HTERT RPE-1 (cell line): ENCODE results near the gene GLE1.
"Not testable (repeated sequence)": the region's sequence is repeated elsewhere in the genome, so short reads cannot be mapped to it uniquely, and the experiment has no call there.

Experiments used
- in situ Hi-C: fragments of 300-500 bp; cut with MboI; formaldehyde crosslinking; loops from 4 replicates; pipeline ENCODE4 v1.14.3; 2020; ENCODE audit warnings: low sequenced_read_pairs

GLE1 gene

DNA sequence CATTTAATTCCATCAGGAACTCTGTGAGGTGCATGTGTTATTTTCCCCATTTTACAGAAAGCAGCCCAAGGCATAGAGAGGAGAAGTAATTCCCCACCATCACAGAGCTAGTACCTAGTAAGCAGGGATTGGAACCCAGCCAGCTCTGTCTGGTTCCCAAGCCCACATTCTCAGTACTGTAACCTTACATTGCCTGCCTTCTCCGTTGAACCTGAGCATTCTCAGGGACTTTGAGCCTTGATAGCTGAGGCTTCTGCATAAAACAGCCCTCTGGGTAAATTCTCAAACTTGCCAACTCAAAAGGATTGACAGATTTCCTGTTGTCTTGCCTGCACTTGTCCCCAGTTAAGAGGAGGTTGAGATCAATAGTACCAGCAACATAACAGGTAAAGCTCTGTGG lies 9.2 kb upstream of the GLE1 start:
- in situ Hi-C loops: no loop called here

DNA sequence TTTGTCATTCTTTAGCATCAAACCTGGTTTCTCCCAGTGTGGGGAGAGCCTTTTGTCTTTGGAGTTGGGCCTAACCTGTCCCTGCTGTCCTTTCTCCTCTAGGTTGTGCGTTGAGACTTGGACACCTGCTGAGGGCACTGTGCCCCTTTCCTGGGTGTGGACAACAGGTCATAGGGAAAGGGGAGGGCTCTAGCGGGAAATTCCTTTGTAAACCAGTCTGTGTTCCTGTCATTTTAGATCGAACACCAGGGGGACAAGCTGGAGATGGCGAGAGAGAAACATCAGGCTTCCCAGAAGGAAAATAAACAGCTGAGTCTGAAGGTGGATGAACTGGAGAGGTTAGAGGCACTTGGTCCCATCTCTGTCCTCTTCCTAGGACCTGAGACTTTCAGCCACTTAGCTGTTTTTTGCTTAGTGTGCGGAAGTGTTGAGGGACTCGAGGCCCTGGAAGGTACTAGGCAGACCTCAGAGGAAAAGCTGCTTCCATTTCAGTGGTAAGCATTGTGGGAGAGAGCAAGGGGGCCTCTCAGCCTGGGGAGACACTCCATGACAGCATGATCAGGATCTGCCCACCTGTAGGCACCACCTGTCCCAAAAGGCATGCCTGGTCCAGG lies 8.6 kb upstream of the GLE1 start:
- in situ Hi-C loops: no loop called here

DNA sequence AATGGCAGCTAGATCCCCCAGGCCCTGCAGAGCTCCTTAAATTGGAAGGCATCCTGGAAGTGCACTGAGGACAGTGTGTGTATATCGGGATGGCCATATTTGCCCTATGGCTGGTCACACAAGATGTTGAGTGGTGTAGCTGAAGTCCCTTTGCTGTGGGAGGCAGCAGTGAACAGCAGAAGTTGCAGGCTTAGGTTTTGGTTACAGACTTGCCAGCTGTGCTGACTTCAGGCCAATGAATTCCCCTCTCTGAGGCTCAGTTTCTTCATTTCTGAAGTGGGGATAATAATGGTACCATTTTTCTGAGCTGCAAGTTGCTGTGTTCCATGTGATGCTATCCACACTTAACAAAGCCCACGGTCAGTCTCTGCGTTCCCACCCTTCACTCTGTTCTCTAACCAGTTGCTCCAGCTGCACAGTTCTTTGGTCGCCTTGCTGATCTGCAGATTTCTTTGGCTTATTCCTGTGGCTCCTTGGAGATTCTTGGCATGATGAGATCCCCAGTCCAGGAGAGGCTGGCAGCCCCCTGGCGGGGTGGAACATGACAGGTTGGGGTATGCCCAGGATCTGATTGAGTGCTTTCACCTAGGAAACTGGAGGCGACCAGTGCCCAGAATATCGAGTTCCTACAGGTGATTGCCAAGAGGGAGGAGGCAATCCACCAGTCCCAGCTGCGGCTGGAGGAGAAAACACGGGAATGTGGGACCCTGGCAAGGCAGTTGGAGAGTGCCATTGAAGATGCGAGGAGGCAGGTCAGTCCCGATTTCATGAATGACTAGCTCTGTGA lies 6.5 kb upstream of the GLE1 start:
- in situ Hi-C loops: no loop called here

DNA sequence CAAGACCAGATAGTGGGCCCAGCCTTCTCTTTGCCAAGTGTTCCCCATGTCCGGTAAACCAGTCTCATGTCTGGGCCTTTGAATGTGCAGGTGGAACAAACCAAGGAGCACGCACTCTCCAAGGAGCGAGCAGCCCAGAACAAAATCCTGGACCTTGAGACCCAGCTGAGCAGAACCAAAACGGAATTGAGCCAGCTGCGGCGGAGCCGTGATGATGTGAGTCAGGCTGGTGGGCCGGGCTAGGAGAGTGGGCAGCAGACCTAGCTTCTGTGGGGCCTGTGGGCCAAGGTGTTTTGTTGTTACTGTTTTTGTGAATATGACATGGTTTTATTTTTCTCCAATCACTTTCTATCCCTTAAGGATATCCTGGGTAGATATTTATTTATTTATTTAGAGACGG lies 5.6 kb upstream of the GLE1 start:
- in situ Hi-C loops: no loop called here

DNA sequence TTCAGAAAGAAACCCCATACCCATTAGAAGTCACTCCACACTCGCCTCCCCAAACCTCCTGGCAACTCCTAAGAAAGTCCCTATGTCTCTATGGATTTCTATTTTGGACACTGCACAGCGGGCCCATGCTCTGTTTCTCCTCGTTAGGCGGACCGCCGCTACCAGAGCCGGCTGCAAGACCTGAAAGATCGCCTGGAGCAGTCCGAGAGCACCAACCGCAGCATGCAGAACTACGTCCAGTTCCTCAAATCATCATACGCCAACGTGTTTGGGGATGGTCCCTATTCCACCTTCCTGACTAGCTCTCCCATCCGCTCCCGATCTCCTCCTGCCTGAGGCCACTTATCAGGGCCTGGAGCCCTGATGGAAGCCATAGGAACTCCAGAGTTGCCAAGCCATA lies 4.6 kb upstream of the GLE1 start:
- in situ Hi-C loops: no loop called here

DNA sequence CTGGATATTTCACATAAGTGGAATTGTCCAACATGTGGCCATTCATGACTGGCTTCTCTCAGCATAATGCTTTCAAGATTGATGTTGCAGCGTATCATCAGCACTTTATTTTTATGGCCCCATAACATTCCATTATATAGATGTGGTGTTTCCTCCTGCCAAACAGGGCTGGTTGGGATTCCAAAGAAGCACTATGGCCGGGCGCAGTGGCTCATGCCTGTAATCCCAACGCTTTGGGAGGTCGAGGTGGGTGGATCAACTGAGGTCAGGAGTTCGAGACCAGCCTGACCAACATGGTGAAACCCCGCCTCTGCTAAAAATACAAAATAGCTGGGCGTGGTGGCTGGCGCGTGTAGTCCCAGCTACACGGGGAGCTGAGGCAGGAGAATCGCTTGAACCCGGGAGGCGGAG lies 1.1 kb upstream of the GLE1 start:
- in situ Hi-C loops: not testable (repeated sequence)

DNA sequence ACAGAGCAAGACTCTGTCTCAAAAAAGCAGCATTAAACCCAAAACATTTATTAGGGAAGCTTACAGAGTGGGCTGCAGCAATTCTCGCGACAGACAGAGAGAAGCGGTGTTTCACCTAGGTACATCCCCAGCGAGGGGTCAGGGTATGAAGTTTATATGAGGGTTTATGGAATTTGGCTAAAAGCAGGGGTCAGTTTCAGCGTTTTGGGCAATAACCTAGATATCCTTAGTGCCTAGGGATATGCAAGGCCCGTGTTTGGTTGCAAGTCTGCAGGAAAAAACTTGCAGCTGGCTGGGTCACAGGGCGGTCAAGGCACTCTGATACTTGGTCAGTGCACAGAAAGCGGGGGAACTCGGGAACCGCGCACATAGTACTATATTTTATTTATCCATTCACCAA lies 649 bp upstream of the GLE1 start:
- in situ Hi-C loops: no loop called here

DNA sequence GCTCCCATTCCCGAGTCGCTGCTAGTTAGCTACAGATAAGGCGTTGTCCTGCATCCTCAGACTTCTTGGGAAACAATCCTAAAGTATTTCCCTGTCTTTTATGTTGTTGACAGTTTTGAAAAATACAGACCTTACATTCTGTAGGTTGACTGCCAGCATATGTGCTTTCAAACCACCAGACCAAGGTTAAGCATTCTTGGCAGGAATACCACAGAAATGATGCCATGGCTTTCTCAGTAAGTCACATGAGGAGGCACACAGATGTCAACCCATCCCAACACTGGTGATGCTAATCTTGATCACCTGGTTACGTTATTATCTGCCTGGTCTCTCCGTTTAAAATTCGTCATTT lies 871 bp downstream of the GLE1 start:
- in situ Hi-C loops: no loop called here

DNA sequence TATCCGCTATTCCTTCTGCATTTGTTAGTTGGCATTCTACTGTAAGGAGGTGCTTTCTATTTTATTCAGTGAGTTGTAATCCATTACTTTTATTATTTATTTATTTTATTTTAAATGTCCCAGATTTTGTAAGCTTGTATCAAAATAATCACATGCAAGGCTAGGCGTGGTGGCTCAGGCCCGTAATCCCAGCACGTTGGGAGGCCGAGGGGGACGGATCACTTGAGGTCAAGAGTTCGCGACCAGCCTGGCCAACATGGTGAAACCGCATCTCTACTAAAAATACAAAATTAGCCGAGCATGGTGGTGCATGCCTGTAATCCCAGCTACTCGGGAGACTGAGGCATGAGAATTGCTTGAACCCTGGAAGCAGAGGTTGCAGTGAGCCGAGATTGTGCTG lies 1.4 kb downstream of the GLE1 start:
- in situ Hi-C loops: not testable (repeated sequence)

DNA sequence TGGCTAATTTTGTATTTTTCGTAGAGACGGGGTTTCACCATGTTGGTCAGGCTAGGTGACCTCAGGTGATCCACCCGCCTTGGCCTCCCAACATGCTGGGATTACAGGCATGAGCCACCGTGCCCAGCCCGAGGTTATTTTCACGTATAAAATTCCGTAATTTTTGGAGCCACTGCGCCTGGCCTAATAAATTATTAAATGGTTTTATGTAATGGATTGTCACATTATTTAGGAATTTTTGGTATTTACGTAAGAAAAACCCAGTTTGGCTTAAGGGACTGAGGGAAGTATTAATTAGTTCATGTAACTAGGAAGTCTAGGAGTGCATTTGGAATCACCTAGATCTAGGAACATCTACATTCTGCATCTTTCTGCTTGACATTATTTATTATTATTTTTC lies 8.3 kb downstream of the GLE1 start:
- in situ Hi-C loops: no loop called here

DNA sequence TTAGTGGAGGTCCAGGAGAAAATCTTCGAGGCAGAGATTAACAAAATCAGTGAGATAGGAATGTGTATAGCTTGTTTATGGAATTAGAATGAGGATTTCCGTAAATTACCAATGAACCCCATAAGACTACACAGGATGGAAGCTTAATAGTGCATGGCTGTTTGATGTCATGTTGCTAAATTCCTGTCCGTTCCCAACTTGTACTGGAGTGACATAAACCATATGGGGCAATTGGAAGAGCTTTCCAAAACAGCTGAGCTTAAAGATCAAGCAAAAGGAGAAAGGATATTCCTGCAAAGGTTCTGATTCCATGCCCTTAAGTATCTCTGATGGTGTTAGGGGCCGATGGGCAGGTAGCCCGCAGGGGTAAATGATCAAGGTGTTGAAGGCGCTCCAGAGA lies 17.4 kb downstream of the GLE1 start:
- in situ Hi-C loops: no loop called here

DNA sequence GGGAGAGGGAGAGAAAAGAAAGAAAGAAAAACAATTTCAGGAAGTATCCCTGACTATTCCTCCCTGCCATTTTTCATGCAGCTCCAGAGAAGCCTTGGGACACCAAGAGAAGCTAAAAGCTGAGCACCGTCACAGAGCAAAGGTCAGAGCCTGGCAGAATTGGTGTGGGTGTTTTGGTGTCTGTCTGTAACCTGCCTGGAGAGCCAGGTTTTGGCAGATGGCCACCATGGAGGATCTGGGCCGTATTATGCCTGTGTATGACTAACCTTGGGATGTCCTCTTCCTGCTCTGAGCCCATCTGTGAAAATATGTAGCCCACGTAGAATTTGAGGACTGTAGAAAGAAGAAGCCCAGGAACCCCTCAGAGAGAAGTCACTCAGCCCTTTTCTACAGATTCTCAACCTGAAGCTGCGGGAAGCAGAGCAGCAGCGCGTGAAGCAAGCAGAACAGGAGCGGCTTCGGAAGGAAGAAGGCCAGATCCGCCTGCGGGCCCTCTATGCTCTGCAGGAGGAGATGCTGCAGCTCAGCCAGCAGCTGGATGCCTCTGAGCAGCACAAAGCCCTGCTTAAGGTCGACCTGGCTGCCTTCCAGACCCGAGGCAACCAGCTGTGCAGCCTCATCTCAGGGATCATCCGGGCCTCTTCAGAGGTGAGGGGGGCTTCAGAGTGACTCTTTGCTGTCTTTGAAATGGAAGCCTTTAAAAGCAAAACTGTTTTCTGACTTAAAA lies 18.8 kb downstream of the GLE1 start:
- in situ Hi-C loops: no loop called here

DNA sequence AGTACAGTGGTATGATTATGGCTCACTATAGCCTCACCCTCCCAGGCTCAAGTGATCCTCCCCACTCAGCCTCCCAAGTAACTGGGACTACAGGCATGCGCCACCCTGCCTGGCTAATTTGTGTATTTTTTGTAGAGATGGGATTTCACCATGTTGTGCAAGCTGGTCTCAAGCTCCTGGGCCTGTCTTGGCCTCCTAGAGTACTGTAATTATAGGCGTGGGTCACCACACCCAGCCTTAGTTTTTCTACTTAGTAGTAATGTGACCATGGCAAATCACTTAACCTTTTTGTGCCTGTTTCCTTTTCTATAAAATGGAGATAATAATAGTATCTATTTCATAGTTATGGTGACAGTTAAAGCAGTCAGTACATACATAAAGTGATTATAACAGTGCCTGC lies 22.2 kb downstream of the GLE1 start:
- in situ Hi-C loops: no loop called here

DNA sequence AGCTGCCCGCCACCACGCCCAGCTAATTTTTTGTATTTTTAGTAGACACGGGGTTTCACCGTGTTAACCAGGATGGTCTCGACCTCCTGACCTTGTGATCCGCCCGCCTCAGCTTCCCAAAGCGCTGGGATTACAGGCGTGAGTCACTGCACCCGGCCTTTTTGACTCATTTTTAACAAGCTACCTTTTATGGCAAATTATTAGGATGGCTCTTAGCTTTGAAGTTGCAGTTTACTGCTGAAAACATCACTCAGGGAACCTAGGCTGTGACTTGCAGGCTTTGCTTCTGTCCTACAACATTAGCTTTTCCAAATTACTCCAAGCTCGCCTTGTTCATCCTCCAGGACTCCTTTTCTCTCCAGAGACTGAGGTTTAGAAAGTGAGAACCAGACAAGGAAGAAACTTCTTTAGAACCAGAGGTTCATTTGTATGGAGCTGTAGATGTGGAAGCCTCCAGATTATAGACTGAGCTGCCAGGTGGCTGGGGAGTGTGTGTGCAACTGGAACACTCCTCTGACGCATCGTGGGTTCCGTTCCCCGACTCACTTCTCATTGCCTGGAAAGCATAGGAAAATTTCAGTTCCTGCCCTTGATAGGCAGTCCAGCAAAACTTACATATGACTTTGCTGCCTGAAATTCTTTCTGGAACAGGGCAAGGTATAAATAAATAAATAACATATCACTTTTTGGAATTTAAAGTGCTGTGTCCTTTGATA lies 24.1 kb downstream of the GLE1 start:
- in situ Hi-C loops: no loop called here

DNA sequence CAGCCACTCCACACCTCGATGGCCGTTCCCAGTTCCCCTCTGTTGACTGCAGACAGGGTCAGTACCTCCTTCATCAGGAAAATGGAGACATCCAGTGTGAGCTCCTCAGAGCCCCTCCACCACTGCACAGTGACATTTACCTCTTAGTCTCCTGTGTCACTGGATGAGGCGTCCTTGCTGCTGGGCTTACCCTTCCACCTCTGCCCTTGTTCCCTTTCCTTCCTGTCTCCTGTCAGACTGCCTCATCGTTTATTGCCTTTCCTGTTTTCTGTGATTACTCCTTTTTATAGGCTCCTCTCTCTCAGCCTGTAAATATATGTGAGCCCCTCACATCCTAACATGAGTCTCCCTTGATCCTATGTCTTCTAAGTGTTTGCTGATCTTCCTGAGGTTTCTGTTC lies 24.7 kb downstream of the GLE1 start:
- in situ Hi-C loops: no loop called here

DNA sequence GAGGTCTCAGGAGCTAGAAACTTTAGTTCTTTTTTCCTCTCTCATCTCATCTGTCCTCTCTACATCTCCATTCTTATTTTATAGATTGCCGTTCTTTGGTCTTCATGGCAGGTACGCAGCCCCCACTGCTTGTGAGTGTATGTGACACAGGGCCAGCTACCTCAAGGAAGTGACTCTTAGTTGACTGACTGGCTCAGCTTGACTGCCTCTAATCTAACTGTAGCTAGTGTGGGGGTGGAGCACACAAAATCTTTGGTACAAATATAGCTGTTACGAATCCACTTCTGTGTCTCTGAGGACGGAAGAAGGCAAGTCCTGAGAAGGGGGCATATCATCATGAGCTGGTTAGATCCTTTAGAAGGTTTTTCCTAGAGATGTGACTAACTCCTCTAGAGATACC lies 28.1 kb downstream of the GLE1 start:
- in situ Hi-C loops: no loop called here

DNA sequence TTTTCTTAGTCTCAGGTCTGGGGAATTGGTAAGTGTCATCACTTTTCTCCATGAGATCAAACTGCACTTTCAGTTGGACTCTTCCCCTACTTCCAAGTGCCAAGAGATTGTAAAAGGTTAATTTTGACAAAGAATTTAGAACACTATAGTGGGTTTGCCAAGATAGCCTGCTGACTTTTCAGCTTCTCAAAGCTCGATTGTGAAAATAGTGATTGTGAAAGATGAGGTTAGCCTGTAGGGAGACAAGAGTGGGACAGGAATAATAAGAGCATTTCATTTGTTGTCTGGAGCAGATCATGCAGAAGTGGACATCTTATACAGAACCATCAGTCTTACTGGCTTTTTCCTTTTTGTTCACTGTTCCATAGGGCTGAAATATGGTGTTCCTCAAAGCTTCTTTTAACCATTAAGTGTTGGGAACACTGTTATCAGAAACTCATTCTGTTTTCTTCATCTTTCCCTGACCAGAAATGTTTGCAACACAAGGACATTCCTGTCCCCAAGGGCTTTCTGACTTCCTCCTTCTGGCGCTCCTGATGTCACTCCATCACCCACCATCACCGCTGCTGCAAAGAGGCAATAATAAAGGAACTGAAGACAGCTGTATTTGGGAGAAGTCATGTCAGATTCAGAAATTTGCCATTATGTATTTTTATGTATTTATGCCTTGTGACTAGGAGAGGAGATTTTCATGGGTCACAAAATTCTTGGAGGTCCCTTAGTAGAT lies 36.3 kb downstream of the GLE1 start:
- in situ Hi-C loops: no loop called here

DNA sequence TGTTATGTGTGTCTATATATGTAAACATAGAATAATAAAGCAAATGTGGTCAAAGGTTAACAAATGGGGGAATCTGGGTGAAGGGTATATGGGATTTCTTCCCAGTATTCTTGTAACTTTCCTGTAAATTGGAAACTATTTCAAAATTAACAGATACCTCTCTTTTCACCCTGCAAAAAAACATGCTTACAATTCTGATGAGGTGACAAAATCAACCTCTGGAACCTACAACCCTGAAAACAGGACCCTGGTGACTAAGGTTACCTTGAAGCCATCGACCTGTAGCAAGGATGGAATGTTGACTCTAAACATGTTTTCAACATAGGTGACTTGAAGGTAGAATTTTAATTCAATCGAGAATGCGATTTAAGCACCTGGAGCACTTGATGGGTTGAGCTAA lies 42.0 kb downstream of the GLE1 start:
- in situ Hi-C loops: no loop called here

DNA sequence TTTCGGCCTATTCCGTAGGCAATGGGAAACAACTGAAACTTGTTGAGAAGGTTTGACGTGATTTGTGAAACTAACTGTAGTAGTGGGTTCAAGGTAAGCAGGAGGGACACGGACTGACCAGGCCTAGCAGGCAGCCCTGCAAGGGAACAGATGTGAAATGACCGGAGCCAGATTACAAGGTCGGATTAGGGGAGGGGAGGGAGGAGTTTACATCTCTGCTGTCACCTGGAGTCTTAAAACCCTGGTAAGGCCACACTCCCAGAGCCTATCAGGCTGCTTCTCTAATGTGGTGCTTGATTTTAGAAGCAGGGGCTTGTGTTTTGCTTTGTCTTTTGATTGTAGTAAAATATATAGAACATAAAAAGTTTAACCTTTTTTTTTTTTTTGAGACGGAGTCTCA lies 44.4 kb downstream of the GLE1 start:
- in situ Hi-C loops: no loop called here

DNA sequence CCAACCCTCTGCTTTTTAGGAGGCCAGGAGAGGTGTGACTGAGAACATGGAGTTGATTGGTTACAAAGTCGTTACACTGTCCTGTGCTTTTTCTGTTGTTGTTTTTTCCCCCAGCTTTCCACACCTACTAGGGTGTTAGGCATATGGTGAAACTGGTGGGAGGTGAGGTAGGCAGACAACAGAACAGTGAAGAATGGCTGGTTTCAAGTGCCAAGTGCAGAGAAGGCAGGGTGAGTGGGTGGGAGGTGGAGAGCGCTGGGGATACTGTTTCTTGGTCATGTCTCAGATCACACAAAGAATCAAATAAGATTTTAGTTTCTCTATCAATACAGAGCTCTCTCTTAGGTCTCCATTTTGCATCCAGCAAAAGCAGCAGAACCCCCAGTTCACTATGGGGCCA lies 45.7 kb downstream of the GLE1 start:
- in situ Hi-C loops: no loop called here
